Upper lobe of right lung (tissue), 1 donor: ENCODE results near the gene FKBP1A. TPM values are rescaled to one million over a fixed set of nuclear protein-coding genes. Genes with fewer than 3 reads are reported as not detected.

Experiments used
- ATAC-seq: fragments of 200-7000 bp; cut with Tn5 transposase; one replicate; pipeline ENCODE4 v1.9.1; 2020; ENCODE audit warnings: mild to moderate bottlenecking, moderate library complexity
- DNase-seq: peaks from one replicate; pipeline ENCODE4 v3.0.0-alpha.2; 2020
- H3K27ac ChIP-seq: fragments of 200-600 bp; one replicate; pipeline ENCODE4 v1.8.0; 2022
- H3K27me3 ChIP-seq: fragments of 200-600 bp; one replicate; pipeline ENCODE4 v1.8.0; 2022; ENCODE audit warnings: mild to moderate bottlenecking
- H3K36me3 ChIP-seq: fragments of 200-600 bp; one replicate; pipeline ENCODE4 v1.8.0; 2022
- H3K4me1 ChIP-seq: fragments of 200-600 bp; one replicate; pipeline ENCODE4 v1.8.0; 2022
- H3K4me3 ChIP-seq: fragments of 200-600 bp; one replicate; pipeline ENCODE4 v1.8.0; 2022; ENCODE audit warnings: mild to moderate bottlenecking
- H3K9me3 ChIP-seq: fragments of 200-600 bp; one replicate; pipeline ENCODE4 v1.8.0; 2022
- CTCF ChIP-seq: fragments of 200-600 bp; IDR thresholded peaks from one replicate; pipeline ENCODE4 v1.8.0; 2022; ENCODE audit warnings: antibody characterized with exemption
- intact Hi-C: fragments of 100-400 bp; cut with DNase I; formaldehyde crosslinking; loops from one replicate; pipeline ENCODE4 v1.11.0; 2022
- total RNA-seq: library from RNA; stranded (reverse); fragmentation: NEBNext Ultra II Directional; extraction: Animal tissue kit (Norgen Biotek cat#: 25700); gene quantifications from one replicate; pipeline ENCODE4 v1.2.1, GENCODE V29; 2021
- donor health status: DM: no; HTN: yes; CAD: no; lungs with severe emphysema.

The FKBP1A gene
- total RNA-seq, 1 donor from 2014 or later: 266 TPM

GRCh38 chr20:1360094-1360846, 32.6 kb downstream of the FKBP1A start:
- DNase-seq: no peak
- Histone ChIP-seq H3K4me3 (no peak overlapping the region), H3K9me3 (no peaks in the 10 kb centered on the region), H3K36me3 (peaks cover 11% of the 10 kb centered on the region), H3K27ac (no peak overlapping the region), H3K4me1 (peaks cover 9% of the 10 kb centered on the region), H3K27me3 (no peaks in the 10 kb centered on the region)
- peak; percentile 7 for TF ChIP-seq CTCF
- intact Hi-C loops: no loop called here
- no peak for ATAC-seq

GRCh38 chr20:1357921-1358671, 34.8 kb downstream of the FKBP1A start:
- DNase-seq (no peak), ATAC-seq (no peak)
- H3K9me3 ChIP-seq: no peaks in the 10 kb centered on the region
- H3K4me3 ChIP-seq: no peak overlapping the region
- intact Hi-C loops: no loop called here
- H3K27me3 ChIP-seq: no peaks in the 10 kb centered on the region
- H3K27ac ChIP-seq: no peak overlapping the region
- no peak for TF ChIP-seq CTCF
- H3K4me1 ChIP-seq: no peaks in the 10 kb centered on the region
- H3K36me3 ChIP-seq: peaks cover 11% of the 10 kb centered on the region

GRCh38 chr20:1353956-1354355, 38.9 kb downstream of the FKBP1A start:
- ATAC-seq (no peak), DNase-seq (no peak)
- Histone ChIP-seq H3K4me3 (no peak overlapping the region), H3K27me3 (no peaks in the 10 kb centered on the region), H3K27ac (no peak overlapping the region), H3K36me3 (no peaks in the 10 kb centered on the region), H3K4me1 (no peaks in the 10 kb centered on the region), H3K9me3 (no peaks in the 10 kb centered on the region)
- TF ChIP-seq CTCF: no peak
- intact Hi-C loops: no loop called here

GRCh38 chr20:1346315-1346969, 46.4 kb downstream of the FKBP1A start:
- no peak overlapping the region for H3K4me3 ChIP-seq
- H3K36me3 ChIP-seq: no peaks in the 10 kb centered on the region
- no peak for ATAC-seq
- DNase-seq: no peak
- no peak overlapping the region for H3K27ac ChIP-seq
- no peaks in the 10 kb centered on the region for H3K4me1 ChIP-seq
- no peak for TF ChIP-seq CTCF
- intact Hi-C loops: no loop called here
- no peaks in the 10 kb centered on the region for H3K27me3 ChIP-seq
- H3K9me3 ChIP-seq: no peaks in the 10 kb centered on the region

- Histone ChIP-seq H3K4me3 (no peak overlapping the region), H3K27me3 (no peaks in the 10 kb centered on the region), H3K9me3 (no peaks in the 10 kb centered on the region), H3K4me1 (no peaks in the 10 kb centered on the region), H3K36me3 (no peaks in the 10 kb centered on the region), H3K27ac (no peak overlapping the region)
- DNase-seq: no peak
- ATAC-seq: no peak
- intact Hi-C loops: no loop called here
- TF ChIP-seq CTCF: no peak
These were observed 47.1 kb downstream of the FKBP1A start for GRCh38 chr20:1345756-1346093.
